ENCODE data around the gene LRFN2. TPM values are rescaled to one million over a fixed set of nuclear protein-coding genes. Genes with fewer than 3 reads are reported as not detected.

LRFN2 gene
- under 1 TPM in 1 of 4 donors, not detected in 3; 0.83 TPM for total RNA-seq

- H3K36me3 ChIP-seq = no peaks in the 10 kb centered on the region
- peak within 1 kb of the TSS in 1 of 4 donors; percentile 35 for H3K27ac ChIP-seq
- H3K9me3 ChIP-seq = no peaks in the 10 kb centered on the region
- peak within 1 kb of the TSS; percentile 15 to 61 (median 37) for H3K4me3 ChIP-seq
- peaks cover 0 to 19% (median 2%) of the 10 kb centered on the region in 4 donors for H3K4me1 ChIP-seq
- no peaks in the 10 kb centered on the region for H3K27me3 ChIP-seq
- no peak for TF ChIP-seq POLR2A (IDR thresholded peaks at IDR 0.05)
- TF ChIP-seq CTCF (IDR thresholded peaks at IDR 0.05) = peak in 5 of 6 experiments; percentile 10 to 68 (median 63)
- peak in 2 of 3 donors; percentile 74 to 84 for DNase-seq
Observed at GRCh38 chr6:40587240-40588069, at the start of gene LRFN2. Gene LRFN2, minus strand, starts transcription at chr6:40587364.

- H3K4me3 ChIP-seq = no peak overlapping the region
- no peak overlapping the region for H3K27ac ChIP-seq
- no peak for DNase-seq
- TF ChIP-seq POLR2A (IDR thresholded peaks at IDR 0.05) = no peak
- TF ChIP-seq CTCF (IDR thresholded peaks at IDR 0.05) = no peak
- no peaks in the 10 kb centered on the region for H3K9me3 ChIP-seq
- no peaks in the 10 kb centered on the region for H3K27me3 ChIP-seq
- no peaks in the 10 kb centered on the region for H3K36me3 ChIP-seq
- no peaks in the 10 kb centered on the region for H3K4me1 ChIP-seq
Observed at GRCh38 chr6:40634429-40634828, 47.3 kb upstream of the LRFN2 start.

GRCh38 chr6:40631744-40632143, 44.6 kb upstream of the LRFN2 start:
- TF ChIP-seq POLR2A (IDR thresholded peaks at IDR 0.05) (no peak), CTCF (IDR thresholded peaks at IDR 0.05) (no peak)

GRCh38 chr6:40630488-40630887, 43.3 kb upstream of the LRFN2 start:
- Histone ChIP-seq H3K9me3 (no peaks in the 10 kb centered on the region), H3K4me3 (no peak overlapping the region), H3K27me3 (no peaks in the 10 kb centered on the region), H3K27ac (no peak overlapping the region), H3K4me1 (no peaks in the 10 kb centered on the region), H3K36me3 (no peaks in the 10 kb centered on the region)
- DNase-seq = no peak
- TF ChIP-seq CTCF (IDR thresholded peaks at IDR 0.05) (no peak), POLR2A (IDR thresholded peaks at IDR 0.05) (no peak)

More at GRCh38 chr6:40631744-40632143, 44.6 kb upstream of the LRFN2 start:
- Histone ChIP-seq H3K4me3 (no peak overlapping the region), H3K9me3 (no peaks in the 10 kb centered on the region), H3K36me3 (no peaks in the 10 kb centered on the region), H3K27ac (no peak overlapping the region), H3K4me1 (no peaks in the 10 kb centered on the region), H3K27me3 (no peaks in the 10 kb centered on the region)
- no peak for DNase-seq

- no peaks in the 10 kb centered on the region for H3K4me1 ChIP-seq
- no peaks in the 10 kb centered on the region for H3K36me3 ChIP-seq
- H3K9me3 ChIP-seq = no peaks in the 10 kb centered on the region
- no peak overlapping the region for H3K4me3 ChIP-seq
- TF ChIP-seq POLR2A (IDR thresholded peaks at IDR 0.05) = no peak
- TF ChIP-seq CTCF (IDR thresholded peaks at IDR 0.05) = no peak
- DNase-seq = no peak
- H3K27ac ChIP-seq = no peak overlapping the region
- no peaks in the 10 kb centered on the region for H3K27me3 ChIP-seq
Observed at GRCh38 chr6:40630051-40630450, 42.9 kb upstream of the LRFN2 start.
